Esophagus squamous epithelium (tissue), 5 donors: Measurements from ENCODE around the gene PEX5. TPM values are rescaled to one million over a fixed set of nuclear protein-coding genes. Genes with fewer than 3 reads are reported as not detected.
"Not testable (repeated sequence)": the region's sequence is repeated elsewhere in the genome, so short reads cannot be mapped to it uniquely, and the experiment has no call there.

Source experiments
- DNase-seq: peaks from one replicate; lab custom pipeline; 2025; lab: John Stamatoyannopoulos, UW
- H3K27ac ChIP-seq, 4 donors: fragments of 200-600 bp; sonication (generic); one replicate each; pipeline ENCODE4 v1.5.1; 2016 to 2019; ENCODE audit warnings: mild to moderate bottlenecking in 1 of 4
- H3K27me3 ChIP-seq, 4 donors: fragments of 200-600 bp; sonication (generic); 1 replicate in 3 of 4; 2 replicates in 1 of 4; pipeline versions ENCODE4 v1.5.1 to v1.6.0; 2017 to 2021; ENCODE audit warnings: antibody characterized with exemption in 1 of 4
- H3K36me3 ChIP-seq, 3 donors: fragments of 200-600 bp; sonication (generic); one replicate each; pipeline ENCODE4 v1.5.1; 2016 to 2019
- H3K4me1 ChIP-seq, 3 donors: fragments of 200-600 bp; sonication (generic); one replicate each; pipeline ENCODE4 v1.5.1; 2017 to 2019
- H3K4me3 ChIP-seq, 4 donors: fragments of 200-600 bp; sonication (generic); 1 replicate in 3 of 4; 2 replicates in 1 of 4; pipeline ENCODE4 v1.5.1; 2016 to 2019; ENCODE audit warnings: mild to moderate bottlenecking in 2 of 4, moderate library complexity in 1 of 4
- H3K9me3 ChIP-seq, 3 donors: fragments of 200-600 bp; sonication (generic); one replicate each; pipeline ENCODE4 v1.5.1; 2016 to 2019
- CTCF ChIP-seq, 6 experiments: fragments of 450-650 bp in 4 of 6; fragments of 200-600 bp in 2 of 6; sonication (generic) in 2 of 6; IDR thresholded peaks; one replicate each; pipeline ENCODE4 v1.5.1; 2016 to 2019; ENCODE audit warnings: antibody characterized with exemption in 6 of 6, mild to moderate bottlenecking in 4 of 6, moderate library complexity in 4 of 6
- POLR2A ChIP-seq, 4 donors: fragments of 450-650 bp; IDR thresholded peaks; one replicate each; pipeline ENCODE4 v1.6.1; 2017; ENCODE audit warnings: antibody characterized with exemption in 4 of 4, mild to moderate bottlenecking in 4 of 4, moderate library complexity in 3 of 4
- WGBS, 2 donors: methylation state at CpG; one replicate each; pipeline ENCODE4 v1.1.5; 2018; 5-methylcytosine and 5-hydroxymethylcytosine counted together
- intact Hi-C: fragments of 100-400 bp; cut with DNase I; formaldehyde crosslinking; loops from one replicate; pipeline ENCODE4 v1.15.0; 2022
- total RNA-seq, 4 donors: library from RNA; depleted of rRNA; stranded (reverse); fragments of >200 nt; gene quantifications; one replicate each; pipeline ENCODE4 v1.1.0, GENCODE V29; 2016
- donor health status: DM: yes; HTN: yes; CAD: no.

Gene PEX5
- total RNA-seq, 4 donors from 2014 or later, result 15.5 to 38.1 (median 19.9) TPM

- no peak overlapping the region for H3K4me3 ChIP-seq
- TF ChIP-seq CTCF (IDR thresholded peaks at IDR 0.05), result no peak
- no peak for TF ChIP-seq POLR2A (IDR thresholded peaks at IDR 0.05)
- no peaks in the 10 kb centered on the region for H3K9me3 ChIP-seq
- H3K36me3 ChIP-seq, result no peaks in the 10 kb centered on the region
- 22 to 62% methylated on average over 1 of the region's 1 CpG for WGBS, 2 donors
- H3K4me1 ChIP-seq, result no peaks in the 10 kb centered on the region
- H3K27me3 ChIP-seq, result peaks cover 0 to 33% (median 0%) of the 10 kb centered on the region in 4 donors
- intact Hi-C loops, result no loop called here
- DNase-seq, result no peak
- no peak overlapping the region for H3K27ac ChIP-seq
Measured at GRCh38 chr12:7180685-7181084, 8.8 kb upstream of the PEX5 start.

- intact Hi-C loops, H3K9me3 ChIP-seq, DNase-seq, H3K36me3 ChIP-seq, H3K27me3 ChIP-seq, H3K27ac ChIP-seq, H3K4me3 ChIP-seq: not testable (repeated sequence)
- peaks cover 10 to 25% (median 20%) of the 10 kb centered on the region in 3 donors for H3K4me1 ChIP-seq
- 28 to 43% methylated on average over 2 of the region's 2 CpGs for WGBS, 2 donors
Measured at GRCh38 chr12:7186058-7186457, 3.4 kb upstream of the PEX5 start.

GRCh38 chr12:7188562-7189397, 706 bp upstream of the PEX5 start:
- Histone ChIP-seq H3K27me3 (no peaks in the 10 kb centered on the region), H3K4me3 (peak overlapping the region; percentile 78 to 84 (median 82)), H3K36me3 (peaks cover 0 to 28% (median 0%) of the 10 kb centered on the region in 3 donors), H3K4me1 (peaks cover 10 to 29% (median 22%) of the 10 kb centered on the region in 3 donors), H3K27ac (peak overlapping the region; percentile 85 to 94 (median 89)), H3K9me3 (no peaks in the 10 kb centered on the region)
- WGBS, 2 donors, result 0% methylated on average over 7 to 20 of the region's 21 CpGs
- TF ChIP-seq CTCF (IDR thresholded peaks at IDR 0.05) (peak in 5 of 6 experiments; percentile 38 to 60 (median 44)), POLR2A (IDR thresholded peaks at IDR 0.05) (no peak)
- intact Hi-C loops, result no loop called here
- DNase-seq, result no peak

- no peak for DNase-seq
- H3K27me3 ChIP-seq, result no peaks in the 10 kb centered on the region
- intact Hi-C loops, result no loop called here
- no peak for TF ChIP-seq CTCF (IDR thresholded peaks at IDR 0.05)
- no peak for TF ChIP-seq POLR2A (IDR thresholded peaks at IDR 0.05)
- H3K27ac ChIP-seq, result peak overlapping the region; percentile 85 to 94 (median 89)
- WGBS, 2 donors, result 35 to 55% methylated on average over 5 to 11 of the region's 17 CpGs
- H3K4me1 ChIP-seq, result peaks cover 10 to 29% (median 22%) of the 10 kb centered on the region in 3 donors
- peaks cover 0 to 43% (median 0%) of the 10 kb centered on the region in 3 donors for H3K36me3 ChIP-seq
- H3K9me3 ChIP-seq, result no peaks in the 10 kb centered on the region
- peak overlapping the region; percentile 78 to 84 (median 82) for H3K4me3 ChIP-seq
Measured at GRCh38 chr12:7190268-7191055, 976 bp downstream of the PEX5 start.

GRCh38 chr12:7193674-7194073, 4.2 kb downstream of the PEX5 start:
- H3K36me3 ChIP-seq, result peaks cover 0 to 58% (median 0%) of the 10 kb centered on the region in 3 donors
- TF ChIP-seq CTCF (IDR thresholded peaks at IDR 0.05) (no peak), POLR2A (IDR thresholded peaks at IDR 0.05) (no peak)
- H3K4me3 ChIP-seq, result no peak overlapping the region
- no peaks in the 10 kb centered on the region for H3K27me3 ChIP-seq
- H3K27ac ChIP-seq, result no peak overlapping the region
- no peak for DNase-seq
- WGBS, 2 donors, result 67 to 86% methylated on average over 2 of the region's 2 CpGs
- H3K4me1 ChIP-seq, result peaks cover 3 to 23% (median 13%) of the 10 kb centered on the region in 3 donors
- intact Hi-C loops, result no loop called here
- H3K9me3 ChIP-seq, result no peaks in the 10 kb centered on the region
